Measurements from ENCODE around the gene ENG. TPM values are rescaled to one million over a fixed set of nuclear protein-coding genes. Genes with fewer than 3 reads are reported as not detected.

Gene ENG
- polyA plus RNA-seq, 1 of the 3 experiments (the other 2 are of a cell fraction), result 18.8 TPM

GRCh38 chr9:127865645-127866464 is 11.4 kb upstream of the ENG start:
- H3K4me2 ChIP-seq, result no peak overlapping the region
- ChIA-PET POLR2A (no interaction called here), CTCF (interaction anchor here (1.0 to 10.6 kb wide), 2 partner anchors 55 to 79 kb away, joined by 3 to 87 read pairs; partner anchors contain the start of gene CDK9)
- no peaks in the 10 kb centered on the region for H3F3A ChIP-seq (replicated peaks; ENCODE audit: insufficient read depth)
- 85% methylated on average over 19 of the region's 19 CpGs for WGBS (ENCODE audit: low lambda C conversion rate)
- H3K4me1 ChIP-seq (ENCODE audit: control insufficient read depth in 1 of 2, insufficient read depth in 2 of 2, low read depth in 1 of 2, low read length in 1 of 2), result peaks cover 0 to 2% of the 10 kb centered on the region in 2 experiments; a peak in 1 of 4 replicates
- H3K9me3 ChIP-seq, result no peaks in the 10 kb centered on the region
- no peaks in the 10 kb centered on the region for H3K27me3 ChIP-seq (ENCODE audit: insufficient read depth)
- DNase-seq, result no peak
- TF ChIP-seq FOSL2 (IDR thresholded peaks at IDR 0.05; ENCODE audit: borderline replicate concordance, low read depth), result no peak
- no peak for TF ChIP-seq EP300 (IDR thresholded peaks at IDR 0.05; ENCODE audit: borderline replicate concordance in 1 of 2, low read depth in 1 of 2, low read length in 1 of 2)
- no peak for TF ChIP-seq CTCF (IDR thresholded peaks at IDR 0.05)
- TF ChIP-seq, protein P1, sequence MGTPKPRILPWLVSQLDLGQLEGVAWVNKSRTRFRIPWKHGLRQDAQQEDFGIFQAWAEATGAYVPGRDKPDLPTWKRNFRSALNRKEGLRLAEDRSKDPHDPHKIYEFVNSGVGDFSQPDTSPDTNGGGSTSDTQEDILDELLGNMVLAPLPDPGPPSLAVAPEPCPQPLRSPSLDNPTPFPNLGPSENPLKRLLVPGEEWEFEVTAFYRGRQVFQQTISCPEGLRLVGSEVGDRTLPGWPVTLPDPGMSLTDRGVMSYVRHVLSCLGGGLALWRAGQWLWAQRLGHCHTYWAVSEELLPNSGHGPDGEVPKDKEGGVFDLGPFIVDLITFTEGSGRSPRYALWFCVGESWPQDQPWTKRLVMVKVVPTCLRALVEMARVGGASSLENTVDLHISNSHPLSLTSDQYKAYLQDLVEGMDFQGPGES (IDR thresholded peaks at IDR 0.05; ENCODE audit: low read depth, low read length), result no peak
- TF ChIP-seq ELF1 (IDR thresholded peaks at IDR 0.05), result no peak
- no peak for TF ChIP-seq SIN3A (IDR thresholded peaks at IDR 0.05; ENCODE audit: borderline replicate concordance, low read depth, low read length)
- TF ChIP-seq TCF12 (IDR thresholded peaks at IDR 0.05), result no peak
- TF ChIP-seq SMC3 (IDR thresholded peaks at IDR 0.05; ENCODE audit: low read depth, low read length), result no peak
- TF ChIP-seq REST (IDR thresholded peaks at IDR 0.05; ENCODE audit: low read depth, low read length), result no peak
- no peak for TF ChIP-seq FOXJ3 (CRISPR knock-in tag; IDR thresholded peaks at IDR 0.05)
- TF ChIP-seq YY1 (IDR thresholded peaks at IDR 0.05; ENCODE audit: low read depth), result no peak
- TF ChIP-seq NFIC (IDR thresholded peaks at IDR 0.05; ENCODE audit: borderline replicate concordance), result no peak
- no peak for TF ChIP-seq RAD21 (IDR thresholded peaks at IDR 0.05; ENCODE audit: low read length)
- TF ChIP-seq NRF1 (IDR thresholded peaks at IDR 0.05; ENCODE audit: low read depth, low read length), result no peak
- no peak for TF ChIP-seq MXI1 (IDR thresholded peaks at IDR 0.05; ENCODE audit: low read depth, low read length)
- TF ChIP-seq JUND (IDR thresholded peaks at IDR 0.05), result no peak
- H3K9me2 ChIP-seq, result no peaks in the 10 kb centered on the region
- H3K79me2 ChIP-seq (ENCODE audit: insufficient read depth), result no peaks in the 10 kb centered on the region
- H3K9ac ChIP-seq, result no peak overlapping the region
- no peak overlapping the region for H2AFZ ChIP-seq (ENCODE audit: low read depth)
- no peaks in the 10 kb centered on the region for H4K20me1 ChIP-seq (ENCODE audit: insufficient read depth)
- H3K36me3 ChIP-seq (replicated peaks in 1 of 2; ENCODE audit: control insufficient read depth in 1 of 2, insufficient read depth in 2 of 2, low read length in 1 of 2), result no peaks in the 10 kb centered on the region
- no peak overlapping the region for H3K4me3 ChIP-seq (ENCODE audit: low read depth in 2 of 2, low read length in 1 of 2)
- H3K27ac ChIP-seq (ENCODE audit: low read depth in 2 of 2, low read length in 1 of 2), result no peak overlapping the region

Data from SK-N-SH (cell line).